ENCODE data around the gene VPS52. TPM values are rescaled to one million over a fixed set of nuclear protein-coding genes. Genes with fewer than 3 reads are reported as not detected.
"Not testable (repeated sequence)": the region's sequence is repeated elsewhere in the genome, so short reads cannot be mapped to it uniquely, and the experiment has no call there.

The VPS52 gene
- total RNA-seq, 1 donor from 2014 or later = 30.6 TPM

- Histone ChIP-seq H3K27me3 (ENCODE audit: insufficient read depth, low read length) (peaks cover 29% of the 10 kb centered on the region), H3K4me1 (ENCODE audit: insufficient read depth, low read length) (no peaks in the 10 kb centered on the region), H3K4me3 (ENCODE audit: insufficient read depth, low read depth, low read length) (no peak overlapping the region), H3K9ac (ENCODE audit: low read length) (no peak overlapping the region), H3K36me3 (ENCODE audit: insufficient read depth, low read length) (no peaks in the 10 kb centered on the region), H4K20me1 (ENCODE audit: insufficient read depth, low read length) (no peaks in the 10 kb centered on the region), H2AFZ (ENCODE audit: low read depth, low read length) (no peak overlapping the region), H3K27ac (ENCODE audit: low read depth, low read length) (no peak overlapping the region), H3K79me2 (ENCODE audit: insufficient read depth, low read length) (no peaks in the 10 kb centered on the region), H3K9me3 (ENCODE audit: insufficient read depth, low read depth, low read length) (no peaks in the 10 kb centered on the region), H3K4me2 (ENCODE audit: low read length) (no peak overlapping the region)
- Mint-ChIP-seq H3K27me3 (ENCODE audit: low read depth, unreplicated experiment) (peaks cover 46% of the 10 kb centered on the region), H3K27ac (ENCODE audit: unreplicated experiment) (no peak overlapping the region), H3K4me1 (ENCODE audit: low read depth, unreplicated experiment) (no peaks in the 10 kb centered on the region), H3K9me3 (ENCODE audit: unreplicated experiment) (peaks cover 2% of the 10 kb centered on the region), H3K36me3 (ENCODE audit: low read depth, unreplicated experiment) (no peaks in the 10 kb centered on the region), H3K4me3 (ENCODE audit: unreplicated experiment) (no peak overlapping the region)
- TF ChIP-seq CTCF (IDR thresholded peaks at IDR 0.05; ENCODE audit: insufficient read depth, low read depth, low read length) = no peak
- no peak for TF ChIP-seq EZH2 (IDR thresholded peaks at IDR 0.05; ENCODE audit: insufficient read depth, low read length)
- FAIRE-seq (no peak), DNase-seq (ENCODE audit: low read depth) (no peak)
Observed at GRCh38 chr6:33235221-33235634, 36.4 kb downstream of the VPS52 start.

- not testable (repeated sequence) for H3K4me3 Mint-ChIP-seq (ENCODE audit: unreplicated experiment); DNase-seq (ENCODE audit: low read depth); H3K9ac ChIP-seq (ENCODE audit: low read length); H3K9me3 Mint-ChIP-seq (ENCODE audit: unreplicated experiment); H3K36me3 Mint-ChIP-seq (ENCODE audit: low read depth, unreplicated experiment); H4K20me1 ChIP-seq (ENCODE audit: insufficient read depth, low read length); H3K79me2 ChIP-seq (ENCODE audit: insufficient read depth, low read length); H3K4me2 ChIP-seq (ENCODE audit: low read length); H3K36me3 ChIP-seq (ENCODE audit: insufficient read depth, low read length); H3K4me1 Mint-ChIP-seq (ENCODE audit: low read depth, unreplicated experiment); H3K4me3 ChIP-seq (ENCODE audit: insufficient read depth, low read depth, low read length); H3K27ac ChIP-seq (ENCODE audit: low read depth, low read length); H2AFZ ChIP-seq (ENCODE audit: low read depth, low read length); H3K4me1 ChIP-seq (ENCODE audit: insufficient read depth, low read length); H3K27ac Mint-ChIP-seq (ENCODE audit: unreplicated experiment); H3K9me3 ChIP-seq (ENCODE audit: insufficient read depth, low read depth, low read length); FAIRE-seq
- peaks cover 20% of the 10 kb centered on the region for H3K27me3 ChIP-seq (ENCODE audit: insufficient read depth, low read length)
- peaks cover 14% of the 10 kb centered on the region for H3K27me3 Mint-ChIP-seq (ENCODE audit: low read depth, unreplicated experiment)
Observed at GRCh38 chr6:33226503-33227120, 45.1 kb downstream of the VPS52 start.

GRCh38 chr6:33217681-33218080 is 54.0 kb downstream of the VPS52 start:
- peaks cover 4% of the 10 kb centered on the region for H3K9me3 Mint-ChIP-seq (ENCODE audit: unreplicated experiment)
- Histone ChIP-seq H3K9ac (ENCODE audit: low read length) (no peak overlapping the region), H3K36me3 (ENCODE audit: insufficient read depth, low read length) (no peaks in the 10 kb centered on the region), H3K27ac (ENCODE audit: low read depth, low read length) (no peak overlapping the region), H3K79me2 (ENCODE audit: insufficient read depth, low read length) (no peaks in the 10 kb centered on the region), H2AFZ (ENCODE audit: low read depth, low read length) (no peak overlapping the region), H3K4me2 (ENCODE audit: low read length) (no peak overlapping the region), H4K20me1 (ENCODE audit: insufficient read depth, low read length) (no peaks in the 10 kb centered on the region), H3K27me3 (ENCODE audit: insufficient read depth, low read length) (peaks cover 3% of the 10 kb centered on the region), H3K4me3 (ENCODE audit: insufficient read depth, low read depth, low read length) (no peak overlapping the region), H3K9me3 (ENCODE audit: insufficient read depth, low read depth, low read length) (no peaks in the 10 kb centered on the region), H3K4me1 (ENCODE audit: insufficient read depth, low read length) (peaks cover 4% of the 10 kb centered on the region)
- peaks cover 51% of the 10 kb centered on the region for H3K27me3 Mint-ChIP-seq (ENCODE audit: low read depth, unreplicated experiment)
- no peak for TF ChIP-seq EZH2 (IDR thresholded peaks at IDR 0.05; ENCODE audit: insufficient read depth, low read length)
- TF ChIP-seq CTCF (IDR thresholded peaks at IDR 0.05; ENCODE audit: insufficient read depth, low read depth, low read length) = no peak
- DNase-seq (ENCODE audit: low read depth) (no peak), FAIRE-seq (no peak)
- H3K36me3 Mint-ChIP-seq (ENCODE audit: low read depth, unreplicated experiment) = no peaks in the 10 kb centered on the region
- no peak overlapping the region for H3K4me3 Mint-ChIP-seq (ENCODE audit: unreplicated experiment)
- peaks cover 4% of the 10 kb centered on the region for H3K4me1 Mint-ChIP-seq (ENCODE audit: low read depth, unreplicated experiment)
- no peak overlapping the region for H3K27ac Mint-ChIP-seq (ENCODE audit: unreplicated experiment)

Measured in astrocyte (in vitro differentiated cells and primary cell).